GF-D8 (cell line): Measurements from ENCODE around the gene MXD4.
A peak's percentile ranks its signal among the peaks of the same experiment; 100 is the strongest.
"Not testable (repeated sequence)": the region's sequence is repeated elsewhere in the genome, so short reads cannot be mapped to it uniquely, and the experiment has no call there.

Experiments used
- DNase-seq: peaks from one replicate; lab custom pipeline; 2025; lab: John Stamatoyannopoulos, UW

Gene MXD4

DNA sequence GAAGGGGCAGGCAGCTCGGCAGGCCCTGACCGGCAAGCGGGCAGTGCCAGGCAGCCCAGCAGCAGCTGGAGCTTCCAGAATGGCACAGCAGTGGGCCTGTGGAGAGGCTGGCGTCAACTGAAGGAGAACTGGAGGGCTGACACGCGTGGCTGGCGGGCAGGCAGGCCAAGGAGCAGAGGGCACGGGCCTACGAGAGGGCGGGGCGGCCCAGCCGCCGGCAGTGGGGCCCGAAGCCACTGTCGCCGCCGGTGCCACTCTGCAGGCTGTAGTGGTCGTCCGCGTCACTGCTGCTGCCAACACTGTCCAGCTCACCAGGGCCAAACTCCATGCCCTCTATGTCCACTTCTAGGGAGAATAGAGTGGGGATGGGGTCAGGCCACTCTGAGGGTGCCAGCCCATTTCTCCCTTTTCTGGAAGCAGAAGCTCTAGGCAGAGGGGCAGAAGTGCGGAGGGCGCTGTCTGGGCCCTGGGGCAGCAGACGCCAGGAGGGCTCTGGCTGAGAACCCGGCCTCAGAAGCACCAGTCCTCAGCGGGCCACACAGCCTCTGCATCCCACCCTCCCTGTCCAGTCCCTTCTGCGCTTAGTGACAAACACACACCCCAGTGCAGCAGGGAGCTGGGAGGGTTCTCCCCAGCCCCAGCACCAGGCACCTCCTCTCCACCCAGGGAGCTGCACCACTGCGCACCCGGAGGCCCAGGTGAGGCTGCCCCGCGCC lies 11.4 kb downstream of the MXD4 start:
- no peak for DNase-seq

DNA sequence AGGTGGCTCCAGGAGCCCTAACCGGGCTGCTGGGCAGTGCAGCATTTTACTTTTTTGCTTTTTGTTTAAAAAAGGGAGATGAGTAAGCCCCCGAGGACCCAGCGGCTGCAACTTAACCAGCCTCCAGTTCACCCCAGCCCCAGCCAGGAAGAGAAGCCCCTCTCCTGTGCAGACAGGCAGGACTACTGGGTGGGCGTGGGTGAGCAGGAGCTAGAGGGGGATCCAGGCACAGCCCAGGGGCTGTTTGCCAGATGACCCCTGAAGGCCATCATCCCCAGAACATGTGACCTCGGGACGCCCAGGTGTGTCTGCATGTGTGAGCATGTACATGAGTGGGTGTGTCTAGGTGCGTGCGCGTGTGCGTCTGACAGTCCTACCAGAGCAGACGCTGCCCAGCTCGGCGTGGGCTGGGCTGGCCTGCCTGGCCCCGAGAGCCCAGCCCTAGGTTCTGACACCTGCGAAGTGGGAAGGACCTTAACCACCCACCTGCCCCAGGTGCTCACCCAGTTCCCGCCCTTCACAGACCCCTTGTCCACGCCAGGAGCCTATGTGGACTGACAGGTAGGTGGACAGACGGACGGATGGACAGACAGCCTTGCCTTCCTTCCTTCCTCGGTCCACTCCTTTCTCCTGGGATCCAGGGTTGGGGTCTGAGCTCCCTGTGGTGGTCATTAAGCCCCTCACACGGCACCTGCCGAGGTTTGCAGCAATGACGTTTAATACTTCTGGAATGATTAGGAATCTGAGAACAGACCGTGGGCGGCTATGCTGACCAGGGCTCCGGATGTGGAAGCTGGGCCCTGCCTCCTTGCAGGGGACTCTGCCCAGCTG lies 12.2 kb downstream of the MXD4 start:
- DNase-seq, result no peak

DNA sequence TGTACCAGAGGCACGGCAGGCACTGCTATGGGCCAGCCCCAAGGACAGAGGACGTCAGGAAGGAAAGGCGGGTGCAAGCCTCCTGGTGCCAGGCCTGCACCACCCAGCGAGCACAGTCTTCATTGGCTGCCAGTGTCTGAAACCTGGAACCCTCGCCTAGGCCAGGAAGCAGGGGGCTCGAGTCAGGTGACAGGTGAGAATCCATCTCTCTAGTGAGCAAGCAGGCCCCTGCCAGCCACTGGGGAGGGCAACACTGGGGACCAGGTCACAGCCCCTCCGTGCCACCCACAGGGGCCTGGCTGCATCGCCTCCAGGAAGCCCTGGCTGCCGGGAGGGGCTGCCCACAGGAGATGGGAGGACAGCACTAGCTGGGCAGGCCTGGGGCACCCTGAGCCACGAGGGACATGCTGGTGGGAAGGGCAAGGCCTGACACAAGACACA lies 13.1 kb downstream of the MXD4 start:
- no peak for DNase-seq

DNA sequence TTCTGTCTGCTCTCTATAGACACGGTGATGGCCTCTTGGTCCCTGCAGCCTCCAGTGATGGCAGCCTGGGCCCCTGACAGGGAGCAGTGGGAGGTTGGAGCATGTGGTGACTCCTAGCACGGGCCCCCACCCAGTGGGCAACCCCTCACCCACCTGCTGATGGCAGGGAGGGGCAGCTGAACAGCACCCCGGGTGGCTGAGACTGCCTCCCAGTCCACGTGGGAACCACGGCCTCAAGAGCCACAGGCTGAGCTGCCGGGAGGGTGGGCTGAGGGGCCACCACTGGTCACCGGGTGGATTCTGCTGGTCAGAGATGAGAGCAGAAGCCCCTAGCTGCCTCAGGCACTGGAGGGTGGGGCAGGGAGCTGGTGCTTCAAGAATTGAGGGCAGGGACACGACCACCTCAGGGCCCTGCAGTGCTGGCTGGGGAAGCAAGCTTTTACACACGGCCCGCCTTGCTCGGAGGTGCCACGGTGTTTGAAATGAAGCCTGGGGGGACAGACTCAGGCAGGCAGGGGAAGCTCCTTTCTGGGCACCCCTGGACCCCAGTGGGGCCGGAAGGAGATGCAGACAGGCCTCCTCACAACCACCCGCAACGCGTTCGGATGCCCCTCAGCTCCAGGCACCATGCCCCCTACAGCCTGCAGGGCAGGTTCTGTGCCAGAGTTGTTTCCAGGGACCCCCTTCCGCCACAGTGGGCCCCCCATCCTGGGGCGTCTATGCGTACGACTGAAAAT lies 13.7 kb downstream of the MXD4 start:
- DNase-seq, result no peak

DNA sequence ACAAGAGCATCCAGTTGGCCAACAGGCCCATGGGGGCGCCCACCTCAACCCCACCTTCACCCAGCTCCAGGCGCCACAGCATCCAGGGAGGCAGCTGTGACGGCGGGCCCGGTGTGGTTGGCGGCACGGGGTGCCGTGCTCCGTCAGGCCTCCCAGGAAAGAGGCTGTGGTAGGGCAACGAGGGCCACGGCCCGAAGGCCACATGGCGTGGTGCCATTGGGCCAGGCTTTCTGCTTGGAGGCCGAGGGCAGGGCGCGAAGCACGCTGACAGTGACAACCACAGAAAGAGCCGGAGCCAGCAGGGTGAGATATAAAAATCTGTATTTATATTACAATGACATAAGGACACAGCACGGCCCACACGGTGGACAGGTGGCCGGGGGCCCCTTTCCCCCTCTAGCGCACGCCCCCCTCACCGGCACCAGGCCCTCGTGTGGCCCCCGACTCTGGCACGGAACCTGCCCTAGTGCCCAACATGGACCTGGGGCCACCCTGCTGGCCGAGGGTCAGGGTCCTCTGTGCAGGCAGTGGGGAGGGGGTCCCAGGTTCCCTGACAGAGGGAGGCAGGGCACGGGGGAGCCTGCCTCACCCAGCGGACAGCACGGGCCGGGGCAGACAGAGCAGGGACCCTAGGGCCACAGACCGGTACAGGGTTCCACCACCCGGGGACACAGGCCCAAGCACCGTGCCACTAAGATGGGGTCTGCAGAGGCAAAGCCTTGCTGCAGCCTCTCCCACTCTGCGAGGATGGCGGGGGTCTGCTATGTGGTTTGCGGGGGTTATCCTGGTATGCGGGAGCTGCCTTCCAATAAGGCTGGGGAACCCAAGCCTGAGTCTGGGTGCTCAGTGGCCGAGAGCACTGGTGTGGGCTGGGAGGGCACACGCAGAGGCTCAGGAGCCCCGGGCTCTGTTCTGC lies 14.5 kb downstream of the MXD4 start:
- no peak for DNase-seq

DNA sequence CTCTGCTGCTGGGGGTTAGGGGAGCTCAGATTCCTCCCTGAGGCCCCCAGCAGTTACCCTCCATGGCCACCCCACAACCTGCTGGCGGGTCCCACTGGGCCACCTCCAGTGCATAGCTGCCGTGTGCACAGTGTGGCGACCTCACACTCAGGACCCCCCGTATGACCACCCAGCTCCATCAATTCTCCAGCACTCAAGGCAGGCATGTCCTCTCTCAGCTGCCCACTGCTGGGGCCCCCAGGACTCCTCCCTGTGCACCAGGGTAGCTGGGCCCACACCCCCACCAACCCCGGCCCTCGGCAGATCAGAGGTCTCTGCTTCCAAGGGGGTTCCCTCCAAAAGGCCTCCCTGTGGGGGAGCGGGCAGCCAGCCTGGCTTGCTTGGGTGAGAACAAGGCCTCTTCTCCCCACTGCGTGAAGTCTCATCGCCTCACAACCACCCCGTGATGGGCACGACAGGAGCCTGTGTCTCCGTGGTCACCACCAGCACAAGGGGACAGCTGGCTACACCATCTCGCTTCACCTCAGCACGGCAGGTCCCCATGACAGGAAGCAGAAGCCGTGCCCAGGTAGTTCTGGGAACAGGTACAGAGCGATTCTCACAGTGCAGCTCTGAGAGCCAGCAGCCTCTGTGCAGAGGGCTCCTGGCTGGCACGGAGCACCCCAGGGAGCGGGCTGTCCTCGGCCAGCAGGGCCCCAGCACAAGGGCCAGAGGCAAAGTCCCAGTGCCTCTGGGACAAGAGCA lies 15.4 kb downstream of the MXD4 start:
- no peak for DNase-seq

DNA sequence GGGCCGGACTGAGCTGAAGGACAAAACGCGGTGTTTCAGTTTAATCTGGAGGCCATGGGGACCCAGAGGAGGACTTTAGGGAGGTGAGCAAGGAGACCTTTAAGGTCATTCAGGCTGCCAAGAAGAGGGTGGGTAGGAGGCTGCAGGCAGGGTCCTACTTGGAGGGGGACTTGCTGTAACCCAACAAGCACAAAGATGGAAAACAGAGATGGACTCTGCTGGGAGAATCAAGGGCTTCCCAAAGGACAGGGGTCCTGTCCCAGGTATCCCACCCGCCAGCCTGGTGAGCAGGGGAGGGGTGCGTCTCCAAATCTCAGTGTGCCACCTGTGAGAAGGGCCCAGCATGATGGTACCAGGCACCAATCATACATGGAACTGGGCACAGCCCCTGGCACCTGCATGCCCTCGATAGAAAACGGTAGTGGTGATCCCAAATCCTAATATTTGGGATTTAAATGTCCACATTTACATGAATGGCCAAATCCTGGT lies 16.1 kb downstream of the MXD4 start:
- DNase-seq, result no peak

DNA sequence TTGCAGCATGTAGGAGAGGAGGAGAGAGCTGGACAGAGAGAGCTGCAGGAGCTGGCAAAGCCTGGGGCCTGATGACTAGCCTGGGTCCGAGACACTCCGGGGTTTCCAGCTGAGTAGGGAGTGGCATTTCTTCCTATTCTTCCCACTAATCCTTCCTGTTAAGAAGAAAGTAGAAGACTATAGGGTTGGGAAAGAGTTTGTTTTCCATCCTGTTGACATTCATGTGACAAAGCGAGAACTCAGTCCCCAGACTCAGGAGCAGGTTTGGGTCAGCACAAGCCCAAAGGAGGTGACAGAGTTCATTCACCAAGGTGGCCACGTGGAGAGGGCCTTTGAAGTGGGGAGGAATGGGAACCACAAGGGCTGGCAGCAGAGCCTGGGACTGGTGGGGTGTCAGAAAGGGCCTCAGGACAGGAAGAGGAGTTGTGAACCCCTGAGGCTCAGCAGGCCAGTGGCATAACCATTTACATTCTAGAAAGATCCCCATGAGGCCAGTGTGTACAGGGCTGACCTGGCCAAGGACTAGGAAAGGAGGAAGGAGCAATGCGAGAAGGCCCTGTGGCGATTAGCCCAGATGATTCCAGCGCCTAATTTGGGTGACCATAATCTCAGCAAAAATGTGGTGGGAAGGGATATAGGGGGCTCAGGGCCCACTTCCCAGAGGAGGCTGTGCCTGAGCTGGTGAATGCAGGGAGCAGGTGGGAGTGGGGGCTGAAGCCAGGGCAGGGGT lies 16.7 kb downstream of the MXD4 start:
- DNase-seq, result no peak

DNA sequence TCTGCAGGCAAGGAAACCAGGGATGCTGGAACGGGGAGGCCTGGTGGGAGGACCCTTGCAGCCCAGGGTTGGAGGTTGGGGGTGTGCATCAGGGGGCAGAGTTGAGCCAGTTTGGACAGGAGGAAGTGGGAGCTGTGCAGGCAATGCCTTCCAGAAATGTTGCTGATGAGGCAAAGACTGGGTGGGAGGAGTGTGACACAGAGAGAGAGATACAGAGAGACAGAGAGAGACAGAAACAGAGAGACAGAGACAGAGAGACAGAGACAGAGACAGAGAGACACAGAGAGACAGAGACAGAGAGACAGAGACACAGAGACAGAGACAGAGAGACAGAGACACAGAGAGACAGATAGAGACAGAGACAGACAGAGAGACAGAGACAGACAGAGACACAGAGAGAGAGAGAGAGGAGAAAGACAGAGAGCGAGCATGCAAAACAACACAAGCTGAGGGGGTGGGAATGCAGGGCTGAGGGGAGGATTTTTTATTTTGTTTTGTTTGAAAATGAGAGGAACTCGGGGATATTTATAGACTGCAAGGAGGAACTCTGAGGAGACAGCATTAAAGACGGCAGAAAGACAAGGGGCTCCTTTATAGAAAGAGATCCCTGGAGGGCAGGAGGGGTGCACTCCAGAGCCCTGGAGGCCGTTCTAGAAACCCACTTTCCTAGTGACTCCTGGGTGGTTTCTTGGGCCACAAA lies 18.1 kb downstream of the MXD4 start:
- peak; percentile 52 for DNase-seq

DNA sequence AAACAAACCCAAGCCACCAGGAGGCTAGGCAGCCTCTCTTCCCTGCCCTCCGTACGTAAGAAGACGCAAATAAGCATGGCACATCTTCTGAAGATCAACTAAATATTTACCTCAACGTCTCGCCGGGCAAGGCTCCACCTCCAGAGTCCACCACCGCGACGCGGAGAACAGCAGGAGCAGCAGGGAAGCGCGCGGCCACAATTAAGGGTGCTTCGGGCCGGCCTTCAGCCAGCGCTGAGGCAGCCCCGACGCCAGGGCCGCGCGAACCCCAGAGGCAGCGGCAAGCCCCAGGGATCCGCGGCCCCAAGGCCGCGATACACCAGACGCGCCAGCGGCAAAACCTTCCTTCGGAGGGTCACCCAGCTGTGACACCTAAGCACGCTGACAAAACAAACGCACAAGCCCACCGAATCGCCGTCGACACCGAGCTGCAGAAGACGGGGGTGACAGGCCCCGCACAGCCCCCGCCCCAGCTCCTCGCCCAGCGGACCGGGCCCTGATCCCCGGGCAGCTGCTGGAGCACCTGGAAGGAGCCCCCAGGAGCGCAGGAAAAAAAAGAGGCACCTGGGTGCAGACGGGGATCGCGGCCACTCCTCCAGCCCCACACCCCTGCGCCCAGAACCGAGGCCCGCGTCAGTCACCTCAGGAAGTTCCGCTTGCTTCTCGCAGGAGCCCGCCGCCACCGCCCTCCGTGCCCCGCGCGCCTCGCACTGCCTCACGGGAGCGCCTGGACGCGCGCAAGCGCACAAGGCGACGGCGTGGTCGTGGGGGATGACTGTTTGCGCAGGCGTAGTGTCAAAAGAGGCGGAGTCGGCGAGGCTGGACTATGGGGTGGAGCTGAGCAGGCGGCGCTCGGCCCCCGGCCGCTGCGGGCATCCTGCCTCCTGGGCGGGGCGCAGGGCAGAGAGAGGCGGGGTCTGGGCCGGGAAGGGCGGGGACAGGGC lies 20.2 kb downstream of the MXD4 start, which contains the start of the genes HAUS3 and POLN:
Gene HAUS3, minus strand, starts transcription at position 712 of the 944 bp plus-strand sequence. CDS start 1,175 bp downstream, outside the sequence.
Gene POLN, minus strand, starts transcription at position 712 of the 944 bp plus-strand sequence. CDS start 12,890 bp downstream, outside the sequence.
- peak; percentile 87 for DNase-seq

DNA sequence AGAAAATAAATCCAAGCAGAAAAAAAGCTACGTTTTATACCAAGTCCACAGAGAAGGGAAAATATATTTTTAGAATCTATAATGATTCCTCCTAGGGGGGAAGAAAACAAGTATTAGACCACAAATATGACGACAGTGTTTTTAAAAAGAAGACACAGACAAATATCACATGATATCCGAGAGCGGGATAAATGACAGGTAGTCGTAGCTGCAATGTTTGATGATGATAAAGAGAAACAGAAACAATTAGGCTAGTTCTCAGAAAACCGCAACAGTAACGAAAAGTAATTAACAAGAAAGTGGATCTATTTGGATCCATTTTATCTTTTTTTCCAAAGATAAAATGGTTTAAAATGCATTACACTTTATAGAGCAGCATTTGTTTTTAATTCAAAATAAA lies 20.9 kb downstream of the MXD4 start:
- DNase-seq, result no peak

DNA sequence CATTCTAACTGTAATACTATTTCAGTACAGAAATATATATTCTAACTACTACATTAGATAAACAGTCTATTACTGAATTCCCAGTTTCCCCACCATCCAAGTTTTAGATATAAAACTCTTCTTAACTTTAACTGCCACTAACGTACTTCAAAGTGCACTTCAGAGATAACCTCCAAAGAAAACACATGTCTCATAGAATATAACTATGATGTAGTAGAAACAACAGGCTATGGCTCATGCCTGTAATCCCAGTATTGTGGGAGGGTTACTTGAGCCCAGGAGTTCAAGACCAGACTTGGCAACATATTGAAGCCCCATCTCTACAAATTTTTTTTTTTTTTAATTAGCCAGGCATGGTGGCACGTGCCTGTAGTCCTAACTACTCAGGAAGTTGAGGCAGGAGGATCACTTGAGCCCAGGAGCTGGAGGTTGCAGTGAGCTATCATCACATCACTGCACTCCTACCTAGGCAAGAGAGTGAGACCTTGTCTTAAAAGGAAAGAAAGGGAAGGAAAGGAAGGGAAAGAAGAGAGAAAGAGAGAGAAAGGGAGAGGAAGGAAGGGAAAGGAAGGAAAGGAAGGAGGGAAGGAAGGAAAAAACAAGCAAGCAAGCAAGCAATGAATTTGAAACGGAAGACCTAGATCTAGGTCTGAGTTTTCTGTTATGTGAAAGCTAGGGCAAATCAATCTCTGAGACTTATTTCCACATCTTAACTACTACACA lies 24.8 kb downstream of the MXD4 start:
- DNase-seq, result no peak

DNA sequence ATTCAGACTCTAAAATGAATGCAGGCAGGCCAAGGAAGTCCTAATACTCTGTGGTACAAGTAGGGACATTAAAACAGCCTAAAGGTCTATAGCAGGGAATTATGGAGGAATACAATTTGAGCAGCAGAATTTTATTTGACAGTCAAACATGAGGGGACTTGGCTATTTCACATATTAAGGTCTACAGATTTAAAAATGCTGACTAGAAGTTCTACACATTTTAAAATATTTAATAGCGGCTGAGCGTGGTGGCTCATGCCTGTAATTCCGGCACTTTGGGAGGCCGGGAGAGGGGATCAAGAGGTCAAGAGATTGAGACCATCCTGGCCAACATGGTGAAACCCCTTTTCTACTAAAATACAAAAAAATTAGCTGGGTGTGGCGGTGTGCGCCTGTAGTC lies 30.8 kb downstream of the MXD4 start:
- no peak for DNase-seq

DNA sequence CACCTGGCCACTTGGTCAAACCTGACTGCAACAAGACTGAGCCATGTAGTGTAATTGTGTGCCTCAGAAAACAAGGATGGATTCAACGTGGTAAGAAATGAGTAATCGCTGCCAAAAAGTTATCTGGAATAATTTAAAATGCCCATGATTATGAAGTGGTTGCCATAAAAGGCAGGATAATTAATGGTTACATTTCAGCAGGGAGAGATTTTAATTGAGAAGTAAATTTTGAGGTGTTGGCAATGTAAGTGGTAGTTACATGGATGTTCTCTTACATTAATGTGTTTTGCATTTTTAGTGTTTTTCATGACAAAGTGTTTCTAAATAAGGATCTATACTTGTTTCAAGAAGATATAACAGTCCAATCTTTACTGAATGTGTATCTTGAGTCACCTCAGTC lies 35.6 kb downstream of the MXD4 start:
- DNase-seq, result no peak

DNA sequence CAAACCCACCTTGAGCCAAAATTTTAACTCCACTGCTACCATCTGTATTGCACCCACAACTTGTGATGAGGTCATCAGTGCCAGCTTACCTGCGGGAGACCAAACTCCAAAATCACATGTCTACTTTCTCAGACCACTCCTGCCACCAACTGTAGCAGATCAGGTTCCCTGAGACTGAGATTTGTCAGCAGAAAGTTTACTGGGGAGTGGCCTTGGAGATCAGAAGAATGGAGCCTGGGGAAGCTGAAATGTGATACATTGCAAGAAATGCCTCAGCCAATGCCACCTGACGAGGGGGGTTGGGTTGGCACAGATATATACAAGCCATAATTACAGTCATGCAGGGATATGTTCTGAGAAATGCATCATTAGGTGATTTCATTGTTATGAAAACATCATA lies 39.1 kb downstream of the MXD4 start:
- no peak for DNase-seq

DNA sequence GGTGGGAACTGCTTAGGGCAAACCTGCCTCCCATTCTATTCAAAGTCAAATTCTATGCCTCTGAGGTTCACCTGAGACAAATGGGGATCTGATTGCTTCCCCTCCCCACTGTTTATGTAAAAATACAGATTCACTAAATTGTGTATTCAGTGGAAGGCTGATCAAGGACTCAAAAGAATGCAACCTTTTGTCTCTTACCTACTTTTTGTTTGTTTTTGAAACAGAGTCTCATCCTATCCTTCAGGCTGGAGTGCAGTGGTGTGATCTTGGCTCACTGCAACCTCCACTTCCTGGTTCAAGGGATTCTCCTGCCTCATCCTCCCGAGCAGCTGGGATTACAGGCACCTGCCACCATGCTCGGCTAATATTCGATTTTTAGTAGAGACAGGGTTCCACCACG lies 40.5 kb downstream of the MXD4 start:
- DNase-seq, result not testable (repeated sequence)

DNA sequence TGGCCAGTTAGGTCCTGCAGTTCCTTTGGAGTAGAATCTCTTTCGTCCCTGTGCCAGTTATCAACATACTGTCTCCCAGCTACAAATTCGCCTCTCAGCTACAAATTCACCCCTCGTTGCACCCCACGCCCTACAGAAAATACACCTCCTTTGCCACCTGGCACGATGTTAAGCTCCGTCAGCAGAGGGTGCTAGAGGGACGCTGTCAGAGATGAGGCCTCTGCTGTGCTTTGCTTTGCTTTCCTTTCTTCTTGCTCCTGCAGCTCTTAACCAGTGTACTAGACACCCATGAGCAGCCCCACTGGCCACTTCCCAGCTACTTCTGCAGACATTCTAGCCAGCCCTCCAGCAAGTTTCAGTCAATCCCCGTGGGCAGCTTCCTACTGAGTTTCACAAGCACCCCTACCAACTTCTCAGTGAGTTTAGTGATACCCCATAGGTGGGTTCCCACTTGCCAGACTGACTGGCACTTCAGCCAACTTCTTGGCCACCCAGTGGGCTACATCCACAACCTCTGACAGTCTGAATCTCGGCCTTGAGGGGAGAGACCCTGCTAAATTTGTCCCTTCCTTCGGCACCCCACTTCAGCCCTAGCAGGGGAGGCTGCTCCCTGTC lies 41.8 kb downstream of the MXD4 start:
- peak; percentile 15 for DNase-seq
